ENCODE data around the gene ZBTB7B.

ZBTB7B gene

DNA sequence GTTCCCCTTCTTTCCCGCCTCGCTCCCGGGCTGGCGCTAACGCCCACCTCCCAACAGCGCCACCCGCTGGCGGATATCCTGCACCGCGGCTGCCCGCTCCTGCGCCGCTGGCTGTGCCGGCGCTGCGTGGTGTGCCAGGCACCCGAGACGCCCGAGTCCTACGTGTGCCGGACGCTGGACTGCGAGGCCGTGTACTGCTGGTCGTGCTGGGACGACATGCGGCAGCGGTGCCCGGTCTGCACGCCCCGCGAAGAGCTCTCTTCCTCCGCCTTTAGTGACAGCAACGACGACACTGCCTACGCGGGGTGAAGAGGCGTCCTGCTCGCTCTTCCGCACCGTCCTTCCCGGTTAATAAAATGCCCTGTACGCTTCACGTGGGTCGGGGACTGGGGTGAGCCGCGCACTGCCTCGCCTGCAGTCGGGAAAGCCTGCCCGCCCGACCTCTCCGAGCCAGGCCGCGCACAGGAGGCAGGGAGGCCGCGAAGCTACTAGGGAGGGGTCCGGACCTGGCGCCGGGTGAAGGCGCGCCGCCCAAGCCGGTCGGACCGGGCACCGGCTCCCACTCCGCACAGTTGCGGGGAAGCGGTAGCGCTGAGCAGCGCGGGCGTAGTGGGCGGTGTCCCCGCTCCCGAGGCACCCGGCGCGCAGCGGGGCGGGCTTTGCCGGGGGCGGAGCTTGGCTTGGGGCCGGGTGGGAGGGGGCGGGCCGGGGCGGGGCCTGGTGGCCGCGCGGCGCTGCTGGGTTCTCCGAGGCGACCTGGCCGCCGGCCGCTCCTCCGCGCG, 48.1 kb downstream of the ZBTB7B start, which contains the start of gene ADAM15:
TSS of gene ADAM15 (plus strand) at position 757 of the 782 bp plus-strand sequence. CDS start 71 bp downstream, outside the sequence.
- TF ChIP-seq, protein P1, sequence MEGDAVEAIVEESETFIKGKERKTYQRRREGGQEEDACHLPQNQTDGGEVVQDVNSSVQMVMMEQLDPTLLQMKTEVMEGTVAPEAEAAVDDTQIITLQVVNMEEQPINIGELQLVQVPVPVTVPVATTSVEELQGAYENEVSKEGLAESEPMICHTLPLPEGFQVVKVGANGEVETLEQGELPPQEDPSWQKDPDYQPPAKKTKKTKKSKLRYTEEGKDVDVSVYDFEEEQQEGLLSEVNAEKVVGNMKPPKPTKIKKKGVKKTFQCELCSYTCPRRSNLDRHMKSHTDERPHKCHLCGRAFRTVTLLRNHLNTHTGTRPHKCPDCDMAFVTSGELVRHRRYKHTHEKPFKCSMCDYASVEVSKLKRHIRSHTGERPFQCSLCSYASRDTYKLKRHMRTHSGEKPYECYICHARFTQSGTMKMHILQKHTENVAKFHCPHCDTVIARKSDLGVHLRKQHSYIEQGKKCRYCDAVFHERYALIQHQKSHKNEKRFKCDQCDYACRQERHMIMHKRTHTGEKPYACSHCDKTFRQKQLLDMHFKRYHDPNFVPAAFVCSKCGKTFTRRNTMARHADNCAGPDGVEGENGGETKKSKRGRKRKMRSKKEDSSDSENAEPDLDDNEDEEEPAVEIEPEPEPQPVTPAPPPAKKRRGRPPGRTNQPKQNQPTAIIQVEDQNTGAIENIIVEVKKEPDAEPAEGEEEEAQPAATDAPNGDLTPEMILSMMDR (IDR thresholded peaks at IDR 0.05; ENCODE audit: low read depth, low read length, missing control alignments), result peak; percentile 89
- DNase-seq (ENCODE audit: extremely low read depth, low read depth), result peak; percentile 44
- H3K4me3 ChIP-seq (replicated peaks; ENCODE audit: low read depth, low read length), result peak within 1 kb of the TSS; percentile 89

DNA sequence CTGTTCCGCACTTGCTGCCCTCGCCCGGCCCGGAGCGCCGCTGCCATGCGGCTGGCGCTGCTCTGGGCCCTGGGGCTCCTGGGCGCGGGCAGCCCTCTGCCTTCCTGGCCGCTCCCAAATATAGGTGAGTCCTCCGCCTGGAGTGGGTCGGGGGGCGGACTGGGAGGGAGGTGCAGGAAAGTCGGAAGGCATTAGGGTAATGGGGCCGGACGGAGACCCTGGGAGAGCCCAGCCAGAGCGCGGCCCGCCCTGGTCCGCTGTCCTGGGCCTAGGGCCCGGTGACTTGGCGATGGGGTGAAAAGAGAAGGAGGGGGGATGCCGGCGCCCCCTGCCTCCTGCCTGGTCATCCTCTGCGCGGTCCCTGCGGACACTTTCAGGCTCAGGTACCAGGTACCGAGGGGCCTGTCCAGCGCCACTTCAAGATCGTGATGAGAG, 48.8 kb downstream of the ZBTB7B start:
- no peak for DNase-seq (ENCODE audit: extremely low read depth, low read depth)
- TF ChIP-seq, protein P1 (IDR thresholded peaks at IDR 0.05; ENCODE audit: low read depth, low read length, missing control alignments), result no peak
- H3K4me3 ChIP-seq (replicated peaks; ENCODE audit: low read depth, low read length), result peak overlapping the region; percentile 89

DNA sequence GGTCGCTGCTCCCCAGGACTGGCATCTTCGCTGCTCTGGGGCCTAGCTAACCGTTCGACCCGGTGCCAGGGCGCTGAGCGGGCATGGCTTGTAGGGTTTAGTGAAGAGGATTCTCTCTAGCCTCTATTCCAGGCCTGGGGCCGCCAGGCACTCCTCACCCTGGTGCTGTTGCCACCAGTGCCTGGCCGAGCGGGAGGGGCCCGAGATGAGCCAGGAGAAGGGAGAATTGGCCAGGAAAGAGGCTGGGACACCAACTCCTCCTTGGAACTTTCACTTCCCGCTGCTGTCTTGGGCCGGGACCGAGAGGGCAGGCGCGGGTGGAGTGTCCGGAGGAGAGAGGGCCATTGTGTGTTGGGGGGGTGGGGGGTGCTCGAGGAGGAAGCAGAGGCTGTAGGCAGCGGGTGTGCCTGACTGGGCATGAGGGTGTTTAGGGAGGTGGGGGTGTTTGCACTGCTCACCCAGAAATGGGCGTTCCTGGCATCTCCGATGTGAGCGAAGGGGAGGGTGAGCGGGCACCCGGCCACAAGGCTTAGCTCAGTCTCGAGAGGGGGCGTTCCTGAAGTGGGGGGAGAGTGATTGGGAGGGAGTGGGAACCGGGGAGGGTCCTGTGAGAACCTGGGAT, 49.3 kb downstream of the ZBTB7B start:
- TF ChIP-seq, protein P1 (IDR thresholded peaks at IDR 0.05; ENCODE audit: low read depth, low read length, missing control alignments), result no peak
- DNase-seq (ENCODE audit: extremely low read depth, low read depth), result no peak
- H3K4me3 ChIP-seq (replicated peaks; ENCODE audit: low read depth, low read length), result peak overlapping the region; percentile 89

DNA sequence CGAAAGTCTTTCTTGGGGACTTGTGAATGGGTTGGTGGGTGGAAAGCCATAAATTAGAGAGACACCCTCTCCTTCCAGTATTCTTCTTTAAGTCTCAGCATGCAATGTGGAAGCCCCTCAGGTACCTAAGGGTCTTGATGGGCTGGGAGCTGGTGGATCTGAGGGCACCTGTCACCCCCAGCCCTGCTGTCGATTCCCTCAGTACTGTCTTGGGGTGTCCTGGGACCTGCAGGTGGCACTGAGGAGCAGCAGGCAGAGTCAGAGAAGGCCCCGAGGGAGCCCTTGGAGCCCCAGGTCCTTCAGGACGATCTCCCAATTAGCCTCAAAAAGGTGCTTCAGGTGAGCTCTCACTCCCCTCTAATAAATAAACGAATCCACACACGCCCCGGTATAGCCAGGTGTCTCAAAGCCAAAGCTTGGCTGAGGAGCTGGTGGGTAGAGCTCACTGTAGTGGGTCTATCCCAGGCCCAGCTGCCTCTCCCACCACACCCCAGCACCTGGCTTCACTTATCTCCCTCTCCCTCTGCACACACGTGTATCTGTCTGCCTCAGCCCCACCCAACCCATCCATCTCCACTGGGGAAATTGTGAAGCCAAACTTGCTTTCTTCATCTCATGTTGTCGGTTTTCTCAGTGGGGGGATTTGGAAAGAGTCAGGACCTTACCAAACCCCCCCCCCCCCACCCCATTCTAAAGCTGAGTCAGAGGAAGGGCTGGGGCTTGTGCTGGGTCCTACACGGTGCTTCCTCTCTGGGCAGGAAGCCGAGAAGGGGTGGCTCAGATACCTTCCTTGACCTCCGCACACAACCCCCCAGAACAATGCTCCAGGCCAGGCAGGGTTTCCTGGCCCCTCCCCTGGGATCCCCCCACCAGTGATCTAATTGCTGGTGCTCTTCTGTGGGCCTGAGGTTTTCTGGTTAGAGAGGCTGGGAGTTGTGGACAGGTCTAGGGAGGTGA, 50.1 kb downstream of the ZBTB7B start:
- TF ChIP-seq, protein P1 (IDR thresholded peaks at IDR 0.05; ENCODE audit: low read depth, low read length, missing control alignments), result peak; percentile 50
- peak overlapping the region; percentile 89 for H3K4me3 ChIP-seq (replicated peaks; ENCODE audit: low read depth, low read length)
- DNase-seq (ENCODE audit: extremely low read depth, low read depth), result no peak

DNA sequence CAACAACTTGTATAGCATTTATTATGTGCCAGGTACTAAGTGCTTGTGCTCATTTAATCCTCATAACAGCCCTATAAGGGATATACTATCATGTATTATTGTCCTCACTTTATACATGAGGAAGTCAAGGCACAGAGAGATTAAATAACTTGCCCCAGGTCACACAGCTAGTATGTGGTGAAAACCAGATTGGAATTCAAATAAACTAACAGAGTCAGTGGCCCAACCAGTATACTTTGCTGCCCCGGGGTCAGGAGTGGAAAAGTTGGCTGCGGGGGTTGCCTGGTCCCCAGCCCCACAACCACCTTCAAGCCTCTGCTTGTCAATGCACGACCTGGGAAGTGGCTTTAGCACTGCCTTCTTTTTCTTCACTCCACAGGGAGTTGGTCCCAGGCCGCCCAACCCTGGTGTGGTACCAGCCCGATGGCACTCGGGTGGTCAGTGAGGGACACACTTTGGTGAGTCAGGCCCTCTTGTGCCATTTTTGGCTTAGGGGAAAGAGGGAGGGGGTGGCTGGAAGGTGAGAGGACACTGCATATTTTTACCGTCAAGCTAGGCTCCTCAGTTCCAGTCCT, 51.0 kb downstream of the ZBTB7B start:
- 0 out of 2 replicates have a peak overlapping the region, but pooled peaks have one; percentile 9 for H3K4me3 ChIP-seq (replicated peaks; ENCODE audit: low read depth, low read length)
- no peak for DNase-seq (ENCODE audit: extremely low read depth, low read depth)
- TF ChIP-seq, protein P1 (IDR thresholded peaks at IDR 0.05; ENCODE audit: low read depth, low read length, missing control alignments), result no peak

DNA sequence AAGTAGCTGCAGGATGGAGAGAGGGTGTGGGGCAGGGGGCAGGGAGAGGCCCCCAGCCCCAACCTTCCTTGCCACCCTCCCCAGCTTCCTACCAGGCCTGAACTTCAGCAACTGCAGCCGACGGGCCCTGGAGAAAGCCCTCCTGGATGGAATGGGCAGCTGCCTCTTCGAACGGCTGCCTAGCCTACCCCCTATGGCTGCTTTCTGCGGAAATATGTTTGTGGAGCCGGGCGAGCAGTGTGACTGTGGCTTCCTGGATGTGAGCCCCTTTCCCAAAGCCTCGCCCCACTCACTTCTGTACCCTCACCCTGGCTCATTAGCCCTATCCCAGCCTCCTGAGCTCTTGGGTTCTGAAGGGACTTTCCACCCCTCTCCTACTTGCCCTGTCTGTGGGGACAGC, 54.5 kb downstream of the ZBTB7B start:
- DNase-seq (ENCODE audit: extremely low read depth, low read depth), result no peak
- H3K4me3 ChIP-seq (replicated peaks; ENCODE audit: low read depth, low read length), result no peak overlapping the region
- TF ChIP-seq, protein P1 (IDR thresholded peaks at IDR 0.05; ENCODE audit: low read depth, low read length, missing control alignments), result no peak

Measured in HFF-Myc (cell line).